Measurements from ENCODE around the gene PPP4R4. TPM values are rescaled to one million over a fixed set of nuclear protein-coding genes. Genes with fewer than 3 reads are reported as not detected.
"Not testable (repeated sequence)": the region's sequence is repeated elsewhere in the genome, so short reads cannot be mapped to it uniquely, and the experiment has no call there.

The PPP4R4 gene
- polyA plus RNA-seq, 1 donor from 2014 or later, result 4.8 TPM

DNA sequence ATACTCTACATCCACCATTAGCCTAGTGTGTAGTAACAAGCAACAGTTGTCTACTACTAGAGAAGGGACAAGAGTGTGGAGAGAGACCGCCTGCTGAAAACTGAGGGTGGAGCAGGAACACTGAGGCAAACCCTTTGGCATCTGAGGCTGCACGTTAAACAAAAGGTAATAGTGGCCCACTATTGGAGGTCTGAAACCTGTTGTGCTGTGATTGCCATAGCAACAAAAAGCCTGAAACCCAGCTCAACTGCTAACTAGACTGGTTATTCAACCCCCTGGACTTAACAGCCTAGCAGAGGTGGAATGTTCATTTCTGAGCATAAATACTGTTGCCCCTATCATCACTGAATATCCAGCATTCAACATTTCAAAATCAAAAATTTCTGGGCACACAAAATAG, 43.0 kb downstream of the PPP4R4 start:
- TF ChIP-seq, protein P1, sequence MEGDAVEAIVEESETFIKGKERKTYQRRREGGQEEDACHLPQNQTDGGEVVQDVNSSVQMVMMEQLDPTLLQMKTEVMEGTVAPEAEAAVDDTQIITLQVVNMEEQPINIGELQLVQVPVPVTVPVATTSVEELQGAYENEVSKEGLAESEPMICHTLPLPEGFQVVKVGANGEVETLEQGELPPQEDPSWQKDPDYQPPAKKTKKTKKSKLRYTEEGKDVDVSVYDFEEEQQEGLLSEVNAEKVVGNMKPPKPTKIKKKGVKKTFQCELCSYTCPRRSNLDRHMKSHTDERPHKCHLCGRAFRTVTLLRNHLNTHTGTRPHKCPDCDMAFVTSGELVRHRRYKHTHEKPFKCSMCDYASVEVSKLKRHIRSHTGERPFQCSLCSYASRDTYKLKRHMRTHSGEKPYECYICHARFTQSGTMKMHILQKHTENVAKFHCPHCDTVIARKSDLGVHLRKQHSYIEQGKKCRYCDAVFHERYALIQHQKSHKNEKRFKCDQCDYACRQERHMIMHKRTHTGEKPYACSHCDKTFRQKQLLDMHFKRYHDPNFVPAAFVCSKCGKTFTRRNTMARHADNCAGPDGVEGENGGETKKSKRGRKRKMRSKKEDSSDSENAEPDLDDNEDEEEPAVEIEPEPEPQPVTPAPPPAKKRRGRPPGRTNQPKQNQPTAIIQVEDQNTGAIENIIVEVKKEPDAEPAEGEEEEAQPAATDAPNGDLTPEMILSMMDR (IDR thresholded peaks at IDR 0.05; ENCODE audit: poor library complexity, severe bottlenecking), result no peak
- TF ChIP-seq POLR2AphosphoS5 (IDR thresholded peaks at IDR 0.05), result no peak
- no peak for TF ChIP-seq EZH2 (IDR thresholded peaks at IDR 0.05; ENCODE audit: borderline replicate concordance, insufficient read depth, low read length, poor library complexity, severe bottlenecking)
- no peak for TF ChIP-seq RAD21 (conservative IDR thresholded peaks at IDR 0.05)
- TF ChIP-seq SMC3 (conservative IDR thresholded peaks at IDR 0.05; ENCODE audit: poor library complexity), result no peak
- TF ChIP-seq, protein P2, sequence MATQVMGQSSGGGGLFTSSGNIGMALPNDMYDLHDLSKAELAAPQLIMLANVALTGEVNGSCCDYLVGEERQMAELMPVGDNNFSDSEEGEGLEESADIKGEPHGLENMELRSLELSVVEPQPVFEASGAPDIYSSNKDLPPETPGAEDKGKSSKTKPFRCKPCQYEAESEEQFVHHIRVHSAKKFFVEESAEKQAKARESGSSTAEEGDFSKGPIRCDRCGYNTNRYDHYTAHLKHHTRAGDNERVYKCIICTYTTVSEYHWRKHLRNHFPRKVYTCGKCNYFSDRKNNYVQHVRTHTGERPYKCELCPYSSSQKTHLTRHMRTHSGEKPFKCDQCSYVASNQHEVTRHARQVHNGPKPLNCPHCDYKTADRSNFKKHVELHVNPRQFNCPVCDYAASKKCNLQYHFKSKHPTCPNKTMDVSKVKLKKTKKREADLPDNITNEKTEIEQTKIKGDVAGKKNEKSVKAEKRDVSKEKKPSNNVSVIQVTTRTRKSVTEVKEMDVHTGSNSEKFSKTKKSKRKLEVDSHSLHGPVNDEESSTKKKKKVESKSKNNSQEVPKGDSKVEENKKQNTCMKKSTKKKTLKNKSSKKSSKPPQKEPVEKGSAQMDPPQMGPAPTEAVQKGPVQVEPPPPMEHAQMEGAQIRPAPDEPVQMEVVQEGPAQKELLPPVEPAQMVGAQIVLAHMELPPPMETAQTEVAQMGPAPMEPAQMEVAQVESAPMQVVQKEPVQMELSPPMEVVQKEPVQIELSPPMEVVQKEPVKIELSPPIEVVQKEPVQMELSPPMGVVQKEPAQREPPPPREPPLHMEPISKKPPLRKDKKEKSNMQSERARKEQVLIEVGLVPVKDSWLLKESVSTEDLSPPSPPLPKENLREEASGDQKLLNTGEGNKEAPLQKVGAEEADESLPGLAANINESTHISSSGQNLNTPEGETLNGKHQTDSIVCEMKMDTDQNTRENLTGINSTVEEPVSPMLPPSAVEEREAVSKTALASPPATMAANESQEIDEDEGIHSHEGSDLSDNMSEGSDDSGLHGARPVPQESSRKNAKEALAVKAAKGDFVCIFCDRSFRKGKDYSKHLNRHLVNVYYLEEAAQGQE (IDR thresholded peaks at IDR 0.05; ENCODE audit: borderline replicate concordance), result no peak
- TF ChIP-seq EP300 (conservative IDR thresholded peaks at IDR 0.05; ENCODE audit: poor library complexity, severe bottlenecking), result no peak
- TF ChIP-seq TAF1 (IDR thresholded peaks at IDR 0.05; ENCODE audit: low read depth), result no peak
- no peak for TF ChIP-seq MXI1 (conservative IDR thresholded peaks at IDR 0.05; ENCODE audit: poor library complexity, severe bottlenecking)
- Histone ChIP-seq H3K79me2 (replicated peaks; ENCODE audit: insufficient read depth, low read length) (no peaks in the 10 kb centered on the region), H4K20me1 (ENCODE audit: insufficient read depth) (no peaks in the 10 kb centered on the region)

DNA sequence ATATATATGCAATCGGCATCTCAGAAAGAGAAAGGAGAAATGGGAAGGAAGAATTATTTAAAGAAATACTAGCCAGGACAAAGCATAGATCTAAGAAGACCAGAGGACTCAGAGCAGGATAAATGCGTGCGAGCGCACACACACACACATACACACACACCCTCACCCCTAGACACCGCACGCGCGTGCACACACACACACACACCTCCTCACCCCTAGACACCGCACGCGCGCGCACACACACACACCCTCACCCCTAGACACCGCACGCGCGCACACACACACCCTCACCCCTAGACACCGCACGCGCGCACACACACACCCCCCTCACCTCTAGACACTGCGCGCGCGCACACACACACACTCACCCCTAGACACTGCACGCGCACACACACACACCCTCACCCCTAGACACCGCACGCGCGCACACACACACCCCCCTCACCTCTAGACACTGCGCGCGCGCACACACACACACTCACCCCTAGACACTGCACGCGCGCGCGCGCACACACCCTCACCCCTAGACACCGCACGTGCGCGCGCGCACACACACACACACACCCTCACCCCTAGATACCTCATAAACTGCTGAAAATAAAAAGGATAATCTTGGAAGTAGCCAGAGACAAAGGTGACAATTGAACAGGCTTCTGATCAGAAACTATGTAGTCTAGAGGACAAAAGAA, 44.2 kb downstream of the PPP4R4 start:
- H3K4me2 ChIP-seq (ENCODE audit: low read length); H3K36me3 ChIP-seq (ENCODE audit: insufficient read depth, low read length); H3K27ac ChIP-seq (ENCODE audit: low read length); H2AFZ ChIP-seq (ENCODE audit: low read depth, low read length); H3K9me2 ChIP-seq (ENCODE audit: insufficient read depth, low read length); H3K9ac ChIP-seq (ENCODE audit: low read length); H3K27me3 ChIP-seq (ENCODE audit: insufficient read depth, low read depth, low read length); H3F3A ChIP-seq (ENCODE audit: insufficient read depth, low read length, poor library complexity, severe bottlenecking); H3K9me3 ChIP-seq (ENCODE audit: low read length); H3K4me3 ChIP-seq (ENCODE audit: low read length); H4K20me1 ChIP-seq (ENCODE audit: insufficient read depth); H3K79me2 ChIP-seq (replicated peaks; ENCODE audit: insufficient read depth, low read length): not testable (repeated sequence)

More for the DNA sequence above, 43.0 kb downstream of the PPP4R4 start:
- H3K4me2 ChIP-seq (ENCODE audit: low read length), result no peak overlapping the region
- no peak overlapping the region for H3K27ac ChIP-seq (ENCODE audit: low read length)
- no peak overlapping the region for H3K9ac ChIP-seq (ENCODE audit: low read length)
- H3F3A ChIP-seq (ENCODE audit: insufficient read depth, low read length, poor library complexity, severe bottlenecking), result no peaks in the 10 kb centered on the region
- H3K9me3 ChIP-seq (ENCODE audit: low read length), result no peaks in the 10 kb centered on the region
- H3K4me3 ChIP-seq (ENCODE audit: low read length), result no peak overlapping the region
- H3K9me2 ChIP-seq (ENCODE audit: insufficient read depth, low read length), result no peaks in the 10 kb centered on the region
- H3K27me3 ChIP-seq (ENCODE audit: insufficient read depth, low read depth, low read length), result no peaks in the 10 kb centered on the region
- H3K36me3 ChIP-seq (ENCODE audit: insufficient read depth, low read length), result no peaks in the 10 kb centered on the region
- H2AFZ ChIP-seq (ENCODE audit: low read depth, low read length), result no peak overlapping the region
